K562 (cell line): ENCODE results near the gene MICU1. TPM values are rescaled to one million over a fixed set of nuclear protein-coding genes. Genes with fewer than 3 reads are reported as not detected.

Experiments used
- BRCA1 ChIP-seq, 2 experiments: fragments of 450-650 bp in 1 of 2; sonication (generic) in 1 of 2; formaldehyde crosslinking in 1 of 2; IDR thresholded peaks; 2 replicates each; pipeline versions ENCODE4 v1.5.0 to v1.6.1; 2017 to 2020; ENCODE audit warnings: mild to moderate bottlenecking in 1 of 2, missing genetic modification reagents in 1 of 2
- BRD9 ChIP-seq: fragments of 450-650 bp; IDR thresholded peaks from 2 replicates; pipeline ENCODE4 v1.6.1; 2018; ENCODE audit warnings: low read depth; ENCODE audit not compliant: partially characterized antibody
- CBFB ChIP-seq: sonication (generic); formaldehyde crosslinking; IDR thresholded peaks from 2 replicates; pipeline ENCODE4 v1.4.0; 2020; ENCODE audit warnings: mild to moderate bottlenecking, missing genetic modification reagents
- CEBPG ChIP-seq, 3 experiments: fragments of 200-800 bp in 1 of 3; sonication (Bioruptor generic) in 1 of 3; sonication (generic) in 1 of 3; formaldehyde crosslinking in 1 of 3; IDR thresholded peaks in 2 of 3; conservative IDR thresholded peaks in 1 of 3; 2 replicates each; pipeline versions ENCODE4 v1.6.1 to v1.8.0; 2016 to 2022; ENCODE audit warnings: missing compliant biosample characterization in 2 of 3, missing genetic modification characterization in 2 of 3, mild to moderate bottlenecking in 1 of 3, missing genetic modification reagents in 1 of 3
- CREM ChIP-seq: IDR thresholded peaks from 2 replicates; pipeline ENCODE4 v1.6.1; 2014; ENCODE audit warnings: antibody characterized with exemption, low read depth
- DDX20 ChIP-seq: fragments of 450-650 bp; IDR thresholded peaks from 2 replicates; pipeline ENCODE4 v1.6.1; 2016; ENCODE audit warnings: missing genetic modification characterization, low read depth, mild to moderate bottlenecking, missing compliant biosample characterization, moderate library complexity
- GTF3C2 ChIP-seq: IDR thresholded peaks from 3 replicates; pipeline ENCODE4 v1.6.1; 2011; ENCODE audit warnings: borderline replicate concordance, mild to moderate bottlenecking, moderate library complexity; ENCODE audit not compliant: insufficient read length; ENCODE audit errors: extremely low read depth
- HNRNPH1 ChIP-seq: fragments of 200-400 bp; formaldehyde crosslinking; optimal IDR thresholded peaks from 2 replicates; pipeline ENCODE3; 2017; ENCODE audit warnings: low read depth, mild to moderate bottlenecking, low read length, moderate library complexity
- KAT7 ChIP-seq: sonication (generic); formaldehyde crosslinking; IDR thresholded peaks from 2 replicates; pipeline ENCODE4 v1.8.0; 2022; ENCODE audit warnings: missing genetic modification reagents, mild to moderate bottlenecking, borderline replicate concordance
- KAT8 ChIP-seq: fragments of 450-650 bp; IDR thresholded peaks from 2 replicates; pipeline ENCODE4 v1.6.1; 2016; ENCODE audit warnings: low read depth, mild to moderate bottlenecking
- KLF10 ChIP-seq: fragments of 250-450 bp; sonication (Bioruptor Pico); IDR thresholded peaks from 2 replicates; pipeline ENCODE4 v1.6.1; 2021; ENCODE audit warnings: matching md5 sums
- MCM7 ChIP-seq, 2 experiments: fragments of 450-650 bp; IDR thresholded peaks; 2 replicates each; pipeline ENCODE4 v1.6.1; 2016 to 2018
- MIER1 ChIP-seq: fragments of 450-650 bp; IDR thresholded peaks from 2 replicates; pipeline ENCODE4 v1.6.1; 2016; ENCODE audit warnings: antibody characterized with exemption, mild to moderate bottlenecking, low read depth
- NCOR1 ChIP-seq: fragments of 450-650 bp; IDR thresholded peaks from 2 replicates; pipeline ENCODE4 v1.6.1; 2016; ENCODE audit warnings: mild to moderate bottlenecking, moderate library complexity
- PHF20 ChIP-seq: fragments of 450-650 bp; IDR thresholded peaks from 2 replicates; pipeline ENCODE4 v1.6.1; 2018; ENCODE audit not compliant: partially characterized antibody
- TAL1 ChIP-seq: fragments of 450-650 bp; IDR thresholded peaks from 2 replicates; pipeline ENCODE4 v1.6.1; 2016; ENCODE audit warnings: mild to moderate bottlenecking
- ZNF347 ChIP-seq: fragments of 450-650 bp; formaldehyde crosslinking; IDR thresholded peaks from 2 replicates; pipeline ENCODE4 v1.4.0; 2020; ENCODE audit warnings: low read depth, mild to moderate bottlenecking, moderate library complexity
- ZNF707 ChIP-seq: fragments of 250-450 bp; sonication (Bioruptor Pico); conservative IDR thresholded peaks from 2 replicates; pipeline ENCODE4 v1.8.0; 2022; ENCODE audit warnings: inconsistent platforms, mild to moderate bottlenecking, moderate library complexity
- polyA plus RNA-seq, 8 experiments: library from polyadenylated mRNA; depleted of rRNA in 4 of 8; stranded (reverse) in 5 of 8; unstranded in 3 of 8; fragments of >200 nt; fragmentation: Nextera tagmentation in 2 of 8; fragmentation: Illumina TruSeq in 1 of 8; extraction: Ambion mirVana in 2 of 8; extraction: Trizol in 1 of 8; gene quantifications; 2 replicates each; pipeline versions ENCODE4 v1.2.1 to v1.2.3, GENCODE V29; 2011 to 2014; ENCODE audit warnings: inconsistent platforms in 1 of 8, missing spikeins in 1 of 8
- total RNA-seq, 7 experiments: library from RNA; depleted of rRNA in 6 of 7; stranded (reverse); fragments of >200 nt in 6 of 7; fragmentation: Illumina TruSeq in 2 of 7; extraction: Trizol in 2 of 7; gene quantifications; 2 replicates each; pipeline versions ENCODE4 v1.2.1 to v1.2.3, GENCODE V29; 2011 to 2021; ENCODE audit warnings: low replicate concordance in 1 of 7
- TF ChIP-seq, protein P1 (sequence below): sonication (generic); formaldehyde crosslinking; IDR thresholded peaks from 2 replicates; pipeline ENCODE4 v1.9.0; 2022; ENCODE audit warnings: mild to moderate bottlenecking, missing genetic modification reagents
- TF ChIP-seq, protein P2 (sequence below): sonication (generic); formaldehyde crosslinking; IDR thresholded peaks from 2 replicates; pipeline ENCODE4 v1.8.0; 2023; ENCODE audit warnings: mild to moderate bottlenecking, missing genetic modification reagents

MICU1 gene
- total and polyA plus RNA-seq, 9 of the 15 experiments (the other 6 are each of a cell fraction or from before 2014, with no cell fraction given), result 29.3 to 76.8 (median 48.4) TPM

DNA sequence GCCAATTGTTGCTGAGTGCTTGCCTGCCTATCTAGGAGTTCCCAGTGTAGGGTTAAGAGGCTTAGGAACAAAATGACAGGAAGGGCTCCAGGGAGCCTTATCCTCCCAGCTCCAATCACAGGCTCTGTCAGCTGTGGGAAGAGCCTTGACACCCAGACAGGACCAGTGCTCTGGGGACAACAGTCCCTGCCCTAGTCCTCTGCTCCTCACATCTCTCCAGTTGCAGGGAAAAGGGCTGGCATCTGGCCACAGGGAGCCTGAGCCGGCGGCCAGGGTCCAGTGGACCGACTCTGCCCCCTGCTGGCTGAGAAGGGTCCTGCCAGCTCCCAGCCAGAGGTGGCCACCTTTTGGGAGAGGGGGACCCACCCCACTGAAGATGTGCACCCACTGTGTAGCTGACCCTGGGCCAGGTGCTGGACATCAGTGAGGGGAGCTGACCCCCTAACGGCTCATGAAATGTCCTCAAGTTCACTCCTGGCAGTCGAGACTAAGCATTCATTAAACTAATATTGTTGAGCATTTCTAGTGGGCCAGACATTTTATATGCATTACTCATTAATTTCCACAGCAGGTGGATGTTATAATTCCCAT is 288.7 kb downstream of the MICU1 start (continued):
- TF ChIP-seq HNRNPH1, result no peak
- TF ChIP-seq KAT7 (CRISPR knock-in tag), result no peak
- no peak for TF ChIP-seq PHF20
- no peak for TF ChIP-seq GTF3C2
- TF ChIP-seq, protein P1, sequence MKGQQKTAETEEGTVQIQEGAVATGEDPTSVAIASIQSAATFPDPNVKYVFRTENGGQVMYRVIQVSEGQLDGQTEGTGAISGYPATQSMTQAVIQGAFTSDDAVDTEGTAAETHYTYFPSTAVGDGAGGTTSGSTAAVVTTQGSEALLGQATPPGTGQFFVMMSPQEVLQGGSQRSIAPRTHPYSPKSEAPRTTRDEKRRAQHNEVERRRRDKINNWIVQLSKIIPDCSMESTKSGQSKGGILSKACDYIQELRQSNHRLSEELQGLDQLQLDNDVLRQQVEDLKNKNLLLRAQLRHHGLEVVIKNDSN, result peak; percentile 41
- no peak for TF ChIP-seq NCOR1
- TF ChIP-seq BRCA1 (IDR thresholded peaks at IDR 0.05), result no peak
- no peak for TF ChIP-seq BRCA1 (CRISPR knock-in tag; IDR thresholded peaks at IDR 0.05)
- no peak for TF ChIP-seq TAL1
- no peak for TF ChIP-seq DDX20 (tag)
- TF ChIP-seq, protein P2, sequence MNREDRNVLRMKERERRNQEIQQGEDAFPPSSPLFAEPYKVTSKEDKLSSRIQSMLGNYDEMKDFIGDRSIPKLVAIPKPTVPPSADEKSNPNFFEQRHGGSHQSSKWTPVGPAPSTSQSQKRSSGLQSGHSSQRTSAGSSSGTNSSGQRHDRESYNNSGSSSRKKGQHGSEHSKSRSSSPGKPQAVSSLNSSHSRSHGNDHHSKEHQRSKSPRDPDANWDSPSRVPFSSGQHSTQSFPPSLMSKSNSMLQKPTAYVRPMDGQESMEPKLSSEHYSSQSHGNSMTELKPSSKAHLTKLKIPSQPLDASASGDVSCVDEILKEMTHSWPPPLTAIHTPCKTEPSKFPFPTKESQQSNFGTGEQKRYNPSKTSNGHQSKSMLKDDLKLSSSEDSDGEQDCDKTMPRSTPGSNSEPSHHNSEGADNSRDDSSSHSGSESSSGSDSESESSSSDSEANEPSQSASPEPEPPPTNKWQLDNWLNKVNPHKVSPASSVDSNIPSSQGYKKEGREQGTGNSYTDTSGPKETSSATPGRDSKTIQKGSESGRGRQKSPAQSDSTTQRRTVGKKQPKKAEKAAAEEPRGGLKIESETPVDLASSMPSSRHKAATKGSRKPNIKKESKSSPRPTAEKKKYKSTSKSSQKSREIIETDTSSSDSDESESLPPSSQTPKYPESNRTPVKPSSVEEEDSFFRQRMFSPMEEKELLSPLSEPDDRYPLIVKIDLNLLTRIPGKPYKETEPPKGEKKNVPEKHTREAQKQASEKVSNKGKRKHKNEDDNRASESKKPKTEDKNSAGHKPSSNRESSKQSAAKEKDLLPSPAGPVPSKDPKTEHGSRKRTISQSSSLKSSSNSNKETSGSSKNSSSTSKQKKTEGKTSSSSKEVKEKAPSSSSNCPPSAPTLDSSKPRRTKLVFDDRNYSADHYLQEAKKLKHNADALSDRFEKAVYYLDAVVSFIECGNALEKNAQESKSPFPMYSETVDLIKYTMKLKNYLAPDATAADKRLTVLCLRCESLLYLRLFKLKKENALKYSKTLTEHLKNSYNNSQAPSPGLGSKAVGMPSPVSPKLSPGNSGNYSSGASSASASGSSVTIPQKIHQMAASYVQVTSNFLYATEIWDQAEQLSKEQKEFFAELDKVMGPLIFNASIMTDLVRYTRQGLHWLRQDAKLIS (CRISPR knock-in tag), result no peak
- TF ChIP-seq CREM, result no peak
- TF ChIP-seq KLF10 (CRISPR knock-in tag), result no peak
- peak; percentile 45 for TF ChIP-seq BRD9
- TF ChIP-seq KAT8, result no peak
- TF ChIP-seq CBFB, result no peak
- TF ChIP-seq ZNF347, result no peak
- no peak for TF ChIP-seq MCM7 (IDR thresholded peaks at IDR 0.05)
- no peak for TF ChIP-seq ZNF707 (CRISPR knock-in tag)
- no peak for TF ChIP-seq MIER1
- TF ChIP-seq CEBPG (CRISPR knock-in tag; IDR thresholded peaks at IDR 0.05), result no peak
- no peak for TF ChIP-seq CEBPG (tag; conservative IDR thresholded peaks at IDR 0.05 in 1 of 2, IDR thresholded peaks at IDR 0.05 in 1 of 2)
